Measurements from ENCODE around the gene C10orf90.

C10orf90 gene

DNA sequence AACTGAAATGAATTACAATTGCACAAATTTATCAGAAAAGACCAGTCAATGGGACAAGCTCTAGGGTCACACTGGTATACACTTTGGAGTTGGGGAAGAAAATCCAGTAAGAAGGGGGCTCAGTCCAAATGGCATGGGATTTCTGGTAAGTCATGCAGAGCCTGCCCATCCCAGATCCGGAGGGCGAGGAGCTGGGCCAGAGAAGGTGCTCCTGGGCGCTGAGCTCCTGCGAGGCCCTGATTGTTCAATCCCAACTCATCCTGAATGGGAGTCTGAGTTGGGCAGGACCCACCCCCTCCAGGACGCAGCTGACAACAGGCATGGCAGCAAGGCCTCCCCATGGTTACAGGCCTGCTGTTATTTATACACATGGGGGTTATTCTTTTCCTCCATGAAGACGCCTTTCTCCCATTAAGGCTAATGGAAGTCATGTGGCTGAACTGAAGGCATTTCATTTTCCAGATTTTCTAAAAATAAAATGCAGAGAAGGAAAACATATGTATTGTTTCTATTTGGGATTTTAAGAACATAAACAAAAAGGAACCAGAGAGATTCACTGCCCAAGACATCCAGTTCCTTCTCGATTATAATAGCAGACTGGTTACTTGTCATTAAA is 191.1 kb downstream of the C10orf90 start:
- Histone ChIP-seq H3K27ac (no peak overlapping the region), H3K9ac (ENCODE audit: insufficient read length) (no peak overlapping the region), H3K36me3 (ENCODE audit: insufficient read depth, low read length) (no peaks in the 10 kb centered on the region), H3K4me3 (no peak overlapping the region), H3K9me3 (ENCODE audit: low read depth, low read length) (no peaks in the 10 kb centered on the region)
- TF ChIP-seq EZH2 (IDR thresholded peaks at IDR 0.05): no peak
- no peak for TF ChIP-seq POLR2AphosphoS5 (IDR thresholded peaks at IDR 0.05; ENCODE audit: borderline replicate concordance, low read depth, low read length)
- TF ChIP-seq FOXP2 (optimal IDR thresholded peaks at IDR 0.05; ENCODE audit: control extremely low read depth, extremely low read length, insufficient read depth): no peak
- no peak for DNase-seq (ENCODE audit: low read depth, low spot score)

DNA sequence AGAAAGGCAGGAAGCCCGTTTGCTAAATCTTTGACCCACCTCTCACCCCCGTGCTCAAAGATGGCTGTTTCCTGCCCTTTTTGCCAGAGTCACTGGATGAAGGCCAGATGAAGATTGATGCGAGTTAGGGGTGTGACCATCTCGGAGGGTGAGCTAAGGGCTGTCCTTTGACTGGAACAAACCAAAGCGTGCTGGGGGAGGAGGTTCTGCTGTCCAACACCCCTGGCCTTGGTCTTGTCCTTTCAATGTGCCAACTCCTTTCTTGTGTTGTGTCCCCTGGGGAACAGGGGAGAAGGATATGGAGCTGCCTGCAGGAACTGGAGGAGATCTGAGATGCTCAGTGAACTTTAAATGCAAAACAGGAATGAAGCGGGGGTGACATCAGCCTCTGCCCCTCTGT is 191.9 kb downstream of the C10orf90 start:
- TF ChIP-seq POLR2AphosphoS5 (IDR thresholded peaks at IDR 0.05; ENCODE audit: borderline replicate concordance, low read depth, low read length): no peak
- no peak for TF ChIP-seq EZH2 (IDR thresholded peaks at IDR 0.05)
- TF ChIP-seq FOXP2 (optimal IDR thresholded peaks at IDR 0.05; ENCODE audit: control extremely low read depth, extremely low read length, insufficient read depth): no peak
- DNase-seq (ENCODE audit: low read depth, low spot score): no peak
- H3K36me3 ChIP-seq (ENCODE audit: insufficient read depth, low read length): no peaks in the 10 kb centered on the region

DNA sequence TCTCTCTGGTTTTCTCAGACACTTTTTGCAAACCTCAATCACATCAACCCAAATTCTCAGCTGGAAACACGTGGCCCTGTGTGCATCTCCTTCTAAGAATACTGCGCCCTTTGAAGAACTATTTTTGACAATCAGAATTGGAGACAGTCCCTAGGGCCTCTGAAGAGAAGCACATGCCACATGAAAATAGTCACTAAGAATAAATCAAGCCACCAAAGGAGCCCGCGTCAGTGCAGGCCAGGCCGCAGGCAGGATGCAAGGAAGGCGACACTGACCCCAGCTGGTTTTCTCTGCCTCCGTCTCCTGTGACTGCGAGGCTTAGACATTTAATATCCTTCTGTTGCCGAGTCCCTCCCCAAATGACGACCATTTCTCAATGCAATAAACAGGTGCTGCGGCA is 194.2 kb downstream of the C10orf90 start:
- DNase-seq (ENCODE audit: low read depth, low spot score): no peak
- Histone ChIP-seq H3K4me3 (no peak overlapping the region), H3K9me3 (ENCODE audit: low read depth, low read length) (no peaks in the 10 kb centered on the region), H3K27ac (no peak overlapping the region), H3K36me3 (ENCODE audit: insufficient read depth, low read length) (no peaks in the 10 kb centered on the region), H3K9ac (ENCODE audit: insufficient read length) (no peak overlapping the region)
- TF ChIP-seq EZH2 (IDR thresholded peaks at IDR 0.05) (no peak), FOXP2 (optimal IDR thresholded peaks at IDR 0.05; ENCODE audit: control extremely low read depth, extremely low read length, insufficient read depth) (no peak), POLR2AphosphoS5 (IDR thresholded peaks at IDR 0.05; ENCODE audit: borderline replicate concordance, low read depth, low read length) (no peak)

More for the DNA sequence above, 191.9 kb downstream of the C10orf90 start:
- H3K27ac ChIP-seq: no peak overlapping the region
- no peak overlapping the region for H3K4me3 ChIP-seq
- H3K9ac ChIP-seq (ENCODE audit: insufficient read length): no peak overlapping the region
- no peaks in the 10 kb centered on the region for H3K9me3 ChIP-seq (ENCODE audit: low read depth, low read length)

DNA sequence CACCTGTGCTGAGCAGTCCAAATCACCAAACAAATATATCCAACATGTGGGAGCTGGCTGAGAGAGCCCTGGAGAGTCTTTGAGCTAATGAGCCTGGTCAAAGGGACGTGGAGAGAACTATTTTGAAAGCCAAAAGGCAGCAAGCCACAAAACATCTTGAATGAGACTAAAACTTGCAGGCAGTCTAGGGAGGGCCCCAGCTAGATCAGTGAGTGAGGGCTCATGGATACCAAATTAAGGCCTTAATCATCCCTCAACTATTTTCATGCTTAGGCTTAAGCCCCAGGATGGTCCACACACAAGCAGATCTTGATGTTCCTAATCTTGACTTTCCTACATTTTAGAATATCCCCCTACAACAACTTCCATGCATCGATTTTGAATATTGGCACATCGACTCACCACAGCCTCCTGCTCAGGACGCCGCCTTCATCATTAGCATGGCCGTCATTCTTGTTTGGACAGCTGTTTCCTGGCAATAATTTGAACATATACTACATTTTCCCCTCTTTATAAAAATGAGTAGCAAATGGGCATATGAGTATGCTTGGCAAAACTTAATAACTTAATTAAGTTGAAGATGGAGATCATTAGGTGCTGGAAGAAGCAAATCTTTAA is 195.3 kb downstream of the C10orf90 start:
- Histone ChIP-seq H3K27ac (no peak overlapping the region), H3K9ac (ENCODE audit: insufficient read length) (no peak overlapping the region), H3K4me3 (no peak overlapping the region), H3K36me3 (ENCODE audit: insufficient read depth, low read length) (no peaks in the 10 kb centered on the region), H3K9me3 (ENCODE audit: low read depth, low read length) (no peaks in the 10 kb centered on the region)
- DNase-seq (ENCODE audit: low read depth, low spot score): no peak
- TF ChIP-seq FOXP2 (optimal IDR thresholded peaks at IDR 0.05; ENCODE audit: control extremely low read depth, extremely low read length, insufficient read depth) (no peak), EZH2 (IDR thresholded peaks at IDR 0.05) (no peak), POLR2AphosphoS5 (IDR thresholded peaks at IDR 0.05; ENCODE audit: borderline replicate concordance, low read depth, low read length) (no peak)

DNA sequence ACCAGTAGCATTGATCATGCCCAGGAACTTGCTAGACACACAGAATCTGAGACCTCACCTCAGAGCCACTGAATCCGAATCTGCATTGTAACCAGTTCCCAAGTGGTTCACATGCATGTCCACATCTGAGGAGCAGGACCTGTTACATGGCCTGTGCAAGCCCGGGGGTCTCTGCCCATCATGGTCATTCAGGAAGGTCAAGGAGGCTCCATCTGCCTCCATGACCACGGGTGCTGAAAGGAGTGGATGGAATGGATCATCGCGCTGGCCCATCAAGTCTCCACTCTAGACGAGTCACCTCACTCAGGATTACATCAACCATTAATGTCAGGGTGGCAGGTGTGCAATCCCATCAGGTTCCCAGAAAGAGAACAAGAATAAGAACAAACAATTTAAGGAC is 196.5 kb downstream of the C10orf90 start:
- H3K9me3 ChIP-seq (ENCODE audit: low read depth, low read length): no peaks in the 10 kb centered on the region
- no peak for TF ChIP-seq FOXP2 (optimal IDR thresholded peaks at IDR 0.05; ENCODE audit: control extremely low read depth, extremely low read length, insufficient read depth)
- no peak for TF ChIP-seq EZH2 (IDR thresholded peaks at IDR 0.05)
- no peak for TF ChIP-seq POLR2AphosphoS5 (IDR thresholded peaks at IDR 0.05; ENCODE audit: borderline replicate concordance, low read depth, low read length)
- H3K36me3 ChIP-seq (ENCODE audit: insufficient read depth, low read length): no peaks in the 10 kb centered on the region
- no peak overlapping the region for H3K27ac ChIP-seq
- no peak for DNase-seq (ENCODE audit: low read depth, low spot score)
- H3K4me3 ChIP-seq: no peak overlapping the region
- H3K9ac ChIP-seq (ENCODE audit: insufficient read length): no peak overlapping the region

DNA sequence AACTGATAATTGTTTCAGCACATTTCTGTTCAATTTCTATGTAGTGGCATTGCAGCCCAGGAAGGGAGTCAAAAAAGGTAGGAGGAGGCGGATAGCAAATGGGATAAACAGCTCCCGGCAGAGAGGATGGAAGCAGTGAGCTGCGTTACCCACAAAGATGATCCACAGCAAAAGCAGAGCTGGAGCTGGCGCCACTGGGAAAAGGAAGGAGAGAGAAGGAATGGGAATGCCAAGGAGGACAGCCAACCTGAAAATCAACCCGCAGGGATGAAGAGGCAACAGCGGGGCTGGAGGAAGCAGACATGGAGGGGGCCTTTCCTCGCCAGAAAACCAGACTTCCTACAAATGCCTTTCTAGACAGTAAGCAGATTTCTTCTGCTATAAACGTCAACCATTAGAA is 199.5 kb downstream of the C10orf90 start:
- no peaks in the 10 kb centered on the region for H3K36me3 ChIP-seq (ENCODE audit: insufficient read depth, low read length)
- H3K9ac ChIP-seq (ENCODE audit: insufficient read length): no peak overlapping the region
- TF ChIP-seq FOXP2 (optimal IDR thresholded peaks at IDR 0.05; ENCODE audit: control extremely low read depth, extremely low read length, insufficient read depth): no peak
- TF ChIP-seq POLR2AphosphoS5 (IDR thresholded peaks at IDR 0.05; ENCODE audit: borderline replicate concordance, low read depth, low read length): no peak
- no peak for TF ChIP-seq EZH2 (IDR thresholded peaks at IDR 0.05)
- no peak for DNase-seq (ENCODE audit: low read depth, low spot score)
- no peak overlapping the region for H3K27ac ChIP-seq
- no peak overlapping the region for H3K4me3 ChIP-seq
- no peaks in the 10 kb centered on the region for H3K9me3 ChIP-seq (ENCODE audit: low read depth, low read length)

DNA sequence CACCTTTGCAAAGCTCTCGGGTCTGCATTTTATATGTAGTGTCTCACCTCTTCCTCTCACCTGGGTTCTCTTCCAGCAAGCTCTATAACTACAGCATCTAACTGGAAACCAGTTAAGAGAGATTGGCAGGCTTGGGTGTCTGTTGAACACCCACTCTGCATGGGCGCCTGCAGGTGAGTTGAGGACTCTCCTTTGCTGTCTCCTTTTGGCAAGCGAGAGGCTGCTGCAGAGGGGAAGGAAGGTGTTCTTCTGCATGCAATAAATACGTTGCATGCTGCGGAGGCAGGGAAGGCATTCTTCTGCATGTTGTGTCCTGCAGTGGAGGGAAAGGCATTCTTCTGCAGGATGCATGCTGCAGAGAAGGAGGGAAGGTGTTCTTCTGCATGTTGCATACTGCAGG is 200.8 kb downstream of the C10orf90 start:
- no peak for TF ChIP-seq EZH2 (IDR thresholded peaks at IDR 0.05)
- no peak for TF ChIP-seq POLR2AphosphoS5 (IDR thresholded peaks at IDR 0.05; ENCODE audit: borderline replicate concordance, low read depth, low read length)
- TF ChIP-seq FOXP2 (optimal IDR thresholded peaks at IDR 0.05; ENCODE audit: control extremely low read depth, extremely low read length, insufficient read depth): no peak
- no peaks in the 10 kb centered on the region for H3K36me3 ChIP-seq (ENCODE audit: insufficient read depth, low read length)
- H3K4me3 ChIP-seq: no peak overlapping the region
- DNase-seq (ENCODE audit: low read depth, low spot score): no peak
- no peaks in the 10 kb centered on the region for H3K9me3 ChIP-seq (ENCODE audit: low read depth, low read length)
- H3K9ac ChIP-seq (ENCODE audit: insufficient read length): no peak overlapping the region
- H3K27ac ChIP-seq: no peak overlapping the region

DNA sequence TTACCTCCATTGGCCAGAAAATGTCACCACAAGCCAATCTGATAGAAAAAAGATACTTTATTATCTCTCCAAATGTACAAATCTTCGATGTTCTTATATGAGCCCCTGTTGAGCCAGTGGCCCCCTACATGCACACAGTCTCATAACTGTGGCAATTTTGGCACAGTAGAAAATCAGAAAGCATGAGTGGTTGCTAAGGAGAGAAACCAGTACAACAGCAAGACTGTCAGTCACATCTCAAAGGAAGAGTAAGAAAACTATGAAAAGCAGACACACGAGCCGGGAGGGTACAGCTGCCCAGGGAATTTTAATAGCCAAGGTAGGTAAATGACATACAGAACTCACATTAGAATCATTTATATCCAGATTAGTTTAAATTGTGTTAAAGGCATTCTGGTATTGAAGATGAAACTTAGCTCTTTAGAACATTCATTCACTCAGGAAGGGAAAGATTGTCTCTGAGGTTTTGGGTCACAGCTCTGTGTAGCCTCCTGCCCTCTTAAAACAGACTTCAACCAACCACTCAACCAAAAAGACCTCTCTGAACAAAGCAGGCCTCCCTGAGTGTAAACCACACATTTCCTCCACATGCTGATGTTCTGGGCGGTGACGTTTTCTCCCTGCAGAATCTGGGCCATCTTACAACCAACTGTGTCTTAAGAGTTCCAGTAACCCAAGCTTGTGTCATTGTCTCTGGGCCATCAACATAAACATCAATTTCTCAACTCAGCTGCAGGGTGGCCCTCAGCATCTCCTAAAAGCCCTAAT is 201.4 kb downstream of the C10orf90 start:
- Histone ChIP-seq H3K27ac (no peak overlapping the region), H3K4me3 (no peak overlapping the region), H3K36me3 (ENCODE audit: insufficient read depth, low read length) (no peaks in the 10 kb centered on the region), H3K9me3 (ENCODE audit: low read depth, low read length) (no peaks in the 10 kb centered on the region), H3K9ac (ENCODE audit: insufficient read length) (no peak overlapping the region)
- DNase-seq (ENCODE audit: low read depth, low spot score): no peak
- TF ChIP-seq POLR2AphosphoS5 (IDR thresholded peaks at IDR 0.05; ENCODE audit: borderline replicate concordance, low read depth, low read length) (no peak), FOXP2 (optimal IDR thresholded peaks at IDR 0.05; ENCODE audit: control extremely low read depth, extremely low read length, insufficient read depth) (no peak)
